Measurements from ENCODE around the gene SPRR1B. TPM values are rescaled to one million over a fixed set of nuclear protein-coding genes. Genes with fewer than 3 reads are reported as not detected.

Gene SPRR1B
- total RNA-seq, 1 experiment from 2014 or later = not detected

DNA sequence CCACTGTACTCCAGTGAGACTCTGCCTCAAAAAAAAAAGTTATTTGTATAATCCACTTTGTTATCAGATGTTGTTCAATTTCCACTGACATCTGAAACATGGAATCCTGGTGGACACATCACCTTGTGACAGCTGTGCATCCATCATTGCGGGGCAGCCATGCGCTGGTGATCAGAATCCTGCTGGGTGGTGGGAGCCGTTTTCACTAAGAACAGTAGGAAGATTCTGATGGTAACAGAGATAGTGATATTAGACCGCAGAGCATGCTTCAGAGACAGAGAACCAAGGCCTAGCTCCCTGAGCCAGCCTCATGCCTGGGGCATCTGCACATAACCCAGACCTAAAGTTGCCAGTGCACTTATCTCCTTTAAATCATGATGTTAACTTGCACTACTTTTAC, 32.5 kb upstream of the SPRR1B start:
- H3K4me1 Mint-ChIP-seq (ENCODE audit: low read depth, unreplicated experiment) = peaks cover 12% of the 10 kb centered on the region
- intact Hi-C loops (cut with micrococcal nuclease; ENCODE audit: unreplicated experiment) = no loop called here
- CTCF ChIA-PET = no interaction called here

DNA sequence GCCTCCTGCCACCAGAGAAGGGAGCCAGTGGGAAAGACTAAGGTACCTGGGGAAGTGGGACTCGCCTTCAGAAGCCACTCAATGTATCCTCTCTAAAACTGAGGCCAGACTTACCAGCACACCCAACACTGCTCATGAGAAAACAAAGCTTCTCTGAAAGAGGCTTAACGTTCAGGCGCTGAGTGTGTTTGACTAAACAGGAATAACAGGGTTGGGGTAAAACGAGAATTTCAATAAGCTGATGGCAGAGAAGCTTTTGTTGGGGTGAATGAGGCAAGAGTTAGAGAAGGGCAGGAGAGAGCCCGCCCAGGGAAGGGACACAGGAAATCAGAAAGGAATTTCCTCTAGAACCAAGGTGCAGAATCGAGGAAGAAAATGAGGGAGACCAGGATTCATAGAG, 31.2 kb upstream of the SPRR1B start:
- no peaks in the 10 kb centered on the region for H3K9me3 ChIP-seq
- H3K27me3 Mint-ChIP-seq (ENCODE audit: insufficient read depth, unreplicated experiment) = no peaks in the 10 kb centered on the region
- TF ChIP-seq, protein P1, sequence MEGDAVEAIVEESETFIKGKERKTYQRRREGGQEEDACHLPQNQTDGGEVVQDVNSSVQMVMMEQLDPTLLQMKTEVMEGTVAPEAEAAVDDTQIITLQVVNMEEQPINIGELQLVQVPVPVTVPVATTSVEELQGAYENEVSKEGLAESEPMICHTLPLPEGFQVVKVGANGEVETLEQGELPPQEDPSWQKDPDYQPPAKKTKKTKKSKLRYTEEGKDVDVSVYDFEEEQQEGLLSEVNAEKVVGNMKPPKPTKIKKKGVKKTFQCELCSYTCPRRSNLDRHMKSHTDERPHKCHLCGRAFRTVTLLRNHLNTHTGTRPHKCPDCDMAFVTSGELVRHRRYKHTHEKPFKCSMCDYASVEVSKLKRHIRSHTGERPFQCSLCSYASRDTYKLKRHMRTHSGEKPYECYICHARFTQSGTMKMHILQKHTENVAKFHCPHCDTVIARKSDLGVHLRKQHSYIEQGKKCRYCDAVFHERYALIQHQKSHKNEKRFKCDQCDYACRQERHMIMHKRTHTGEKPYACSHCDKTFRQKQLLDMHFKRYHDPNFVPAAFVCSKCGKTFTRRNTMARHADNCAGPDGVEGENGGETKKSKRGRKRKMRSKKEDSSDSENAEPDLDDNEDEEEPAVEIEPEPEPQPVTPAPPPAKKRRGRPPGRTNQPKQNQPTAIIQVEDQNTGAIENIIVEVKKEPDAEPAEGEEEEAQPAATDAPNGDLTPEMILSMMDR (IDR thresholded peaks at IDR 0.05; ENCODE audit: insufficient read depth in 1 of 2, low read depth in 1 of 2, low read length in 1 of 2, severe bottlenecking in 1 of 2, unreplicated experiment in 1 of 2) = no peak
- no peak overlapping the region for H3K27ac Mint-ChIP-seq (ENCODE audit: unreplicated experiment)
- H3K9me3 Mint-ChIP-seq (ENCODE audit: unreplicated experiment) = peaks cover 30% of the 10 kb centered on the region
- ChIA-PET POLR2A (no interaction called here), CTCF (no interaction called here)
- H3K4me1 ChIP-seq = peaks cover 15% of the 10 kb centered on the region
- intact Hi-C loops (cut with micrococcal nuclease; ENCODE audit: unreplicated experiment) = no loop called here
- H3K27me3 ChIP-seq (replicated peaks; ENCODE audit: control insufficient read depth, insufficient read depth, low read length) = no peaks in the 10 kb centered on the region; the same call in 1 of the 2 replicates
- H3K36me3 ChIP-seq (ENCODE audit: control insufficient read depth, insufficient read depth, low read length) = no peaks in the 10 kb centered on the region
- peaks cover 12% of the 10 kb centered on the region for H3K4me1 Mint-ChIP-seq (ENCODE audit: low read depth, unreplicated experiment)
- no peak for DNase-seq
- peaks cover 5% of the 10 kb centered on the region for H3K36me3 Mint-ChIP-seq (ENCODE audit: insufficient read depth, unreplicated experiment)
- H3K4me3 ChIP-seq (ENCODE audit: low read depth, low read length) = no peak overlapping the region
- no TSS peak for BruUV-seq (replicated peaks)
- H3K4me3 Mint-ChIP-seq (ENCODE audit: unreplicated experiment) = no peak overlapping the region

More for the DNA sequence above, 32.5 kb upstream of the SPRR1B start:
- H3K4me3 ChIP-seq (ENCODE audit: low read depth, low read length) = no peak overlapping the region
- Mint-ChIP-seq H3K27ac (ENCODE audit: unreplicated experiment) (no peak overlapping the region), H3K9me3 (ENCODE audit: unreplicated experiment) (peaks cover 21% of the 10 kb centered on the region), H3K27me3 (ENCODE audit: insufficient read depth, unreplicated experiment) (no peaks in the 10 kb centered on the region), H3K36me3 (ENCODE audit: insufficient read depth, unreplicated experiment) (no peaks in the 10 kb centered on the region), H3K4me3 (ENCODE audit: unreplicated experiment) (no peak overlapping the region)
- H3K9me3 ChIP-seq = no peaks in the 10 kb centered on the region
- DNase-seq = no peak
- no peaks in the 10 kb centered on the region; the same call in 1 of the 2 replicates for H3K27me3 ChIP-seq (replicated peaks; ENCODE audit: control insufficient read depth, insufficient read depth, low read length)
- H3K36me3 ChIP-seq (ENCODE audit: control insufficient read depth, insufficient read depth, low read length) = no peaks in the 10 kb centered on the region
- BruUV-seq (replicated peaks) = no TSS peak
- H3K4me1 ChIP-seq = peaks cover 15% of the 10 kb centered on the region
- POLR2A ChIA-PET = no interaction called here
- TF ChIP-seq, protein P1 (IDR thresholded peaks at IDR 0.05; ENCODE audit: insufficient read depth in 1 of 2, low read depth in 1 of 2, low read length in 1 of 2, severe bottlenecking in 1 of 2, unreplicated experiment in 1 of 2) = no peak

DNA sequence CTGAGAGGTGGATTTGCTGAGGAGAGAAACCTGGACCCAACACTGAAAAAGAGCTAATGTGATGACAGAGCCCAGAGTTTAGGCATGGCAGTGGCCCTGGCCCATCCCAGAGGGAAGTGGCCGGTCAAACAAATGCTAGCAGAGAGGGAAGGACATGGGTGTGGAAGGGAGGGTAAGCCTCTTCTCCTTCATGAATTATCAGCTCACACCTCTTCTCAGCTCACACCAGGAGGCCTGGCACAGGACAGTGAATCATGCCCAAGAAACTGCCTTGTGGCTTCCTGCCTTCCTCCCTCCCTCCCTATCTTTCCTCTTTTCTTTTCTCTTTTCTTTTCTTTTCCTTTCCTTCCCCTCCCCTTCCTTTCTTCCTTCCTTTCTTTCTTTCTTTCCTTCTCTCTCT, 30.7 kb upstream of the SPRR1B start:
- no peaks in the 10 kb centered on the region; the same call in 1 of the 2 replicates for H3K27me3 ChIP-seq (replicated peaks; ENCODE audit: control insufficient read depth, insufficient read depth, low read length)
- H3K36me3 ChIP-seq (ENCODE audit: control insufficient read depth, insufficient read depth, low read length) = no peaks in the 10 kb centered on the region
- Mint-ChIP-seq H3K27ac (ENCODE audit: unreplicated experiment) (no peak overlapping the region), H3K36me3 (ENCODE audit: insufficient read depth, unreplicated experiment) (peaks cover 5% of the 10 kb centered on the region), H3K9me3 (ENCODE audit: unreplicated experiment) (peaks cover 27% of the 10 kb centered on the region), H3K4me3 (ENCODE audit: unreplicated experiment) (no peak overlapping the region), H3K4me1 (ENCODE audit: low read depth, unreplicated experiment) (peaks cover 12% of the 10 kb centered on the region), H3K27me3 (ENCODE audit: insufficient read depth, unreplicated experiment) (no peaks in the 10 kb centered on the region)
- CTCF ChIA-PET = no interaction called here
- DNase-seq = no peak
- BruUV-seq (replicated peaks) = no TSS peak
- intact Hi-C loops (cut with micrococcal nuclease; ENCODE audit: unreplicated experiment) = no loop called here
- no peak overlapping the region for H3K4me3 ChIP-seq (ENCODE audit: low read depth, low read length)
- TF ChIP-seq, protein P1 (IDR thresholded peaks at IDR 0.05; ENCODE audit: insufficient read depth in 1 of 2, low read depth in 1 of 2, low read length in 1 of 2, severe bottlenecking in 1 of 2, unreplicated experiment in 1 of 2) = no peak
- no peaks in the 10 kb centered on the region for H3K9me3 ChIP-seq
- peaks cover 15% of the 10 kb centered on the region for H3K4me1 ChIP-seq
- POLR2A ChIA-PET = no interaction called here

All from Caco-2 (cell line).